Left colon (tissue), 2 donors: ENCODE measurements around the gene DNAJC28. TPM values are rescaled to one million over a fixed set of nuclear protein-coding genes. Genes with fewer than 3 reads are reported as not detected.

Experiments
- ATAC-seq: fragments of 200-7000 bp; cut with Tn5 transposase; one replicate; pipeline ENCODE4 v1.9.1; 2020; ENCODE audit warnings: mild to moderate bottlenecking, moderate library complexity
- DNase-seq, 2 donors: peaks; one replicate each; pipeline ENCODE4 v3.0.0-alpha.2; 2020
- intact Hi-C, 2 donors: fragments of 100-400 bp; cut with DNase I in 1 of 2; cut with micrococcal nuclease in 1 of 2; formaldehyde crosslinking; loops; one replicate each; pipeline versions ENCODE4 v1.11.2 to v1.14.0; 2022; cut with DNase I, micrococcal nuclease
- total RNA-seq, 2 donors: library from RNA; stranded (reverse); fragmentation: NEBNext Ultra II Directional; extraction: Animal tissue kit (Norgen Biotek cat#: 25700); gene quantifications; one replicate each; pipeline ENCODE4 v1.2.1, GENCODE V29; 2021
- donor health status: DM: no; HTN: no; CAD: no.
- donor health status: DM: yes; HTN: yes; CAD: no.

DNAJC28 gene
- total RNA-seq, 2 donors from 2014 or later: 2.5 to 4.0 TPM

- DNase-seq (no peak), ATAC-seq (no peak)
- intact Hi-C loops: loop anchor here in 1 of 2 donors (2.0 to 10.0 kb wide), 2 partner anchors 90 to 246 kb away; no protein-coding TSS in a partner anchor
These were observed 47.0 kb downstream of the DNAJC28 start for GRCh38 chr21:33444499-33444898.

DNA sequence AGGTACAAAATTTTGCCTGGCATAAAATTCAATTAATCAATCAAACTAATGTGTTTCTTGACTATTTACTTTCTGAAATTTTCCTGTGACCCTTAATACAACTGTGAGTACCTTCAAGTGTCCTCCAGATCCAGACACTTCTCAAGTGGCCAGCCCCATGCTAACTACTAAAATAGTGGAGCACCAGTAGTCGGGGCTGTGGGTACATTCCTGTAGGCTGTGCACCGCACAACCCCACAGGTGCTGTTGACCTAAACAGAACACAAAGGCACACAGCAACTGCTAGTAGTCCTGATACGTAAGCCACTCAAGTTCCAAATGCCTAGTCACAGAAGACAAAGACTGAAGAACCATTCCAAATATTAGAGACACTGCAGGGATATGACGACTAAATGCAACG is 48.3 kb downstream of the DNAJC28 start:
- DNase-seq (no peak), ATAC-seq (no peak)
- intact Hi-C loops: loop anchor here in 1 of 2 donors (10.0 kb wide), 1 partner anchor 88 kb away; no protein-coding TSS in a partner anchor

DNA sequence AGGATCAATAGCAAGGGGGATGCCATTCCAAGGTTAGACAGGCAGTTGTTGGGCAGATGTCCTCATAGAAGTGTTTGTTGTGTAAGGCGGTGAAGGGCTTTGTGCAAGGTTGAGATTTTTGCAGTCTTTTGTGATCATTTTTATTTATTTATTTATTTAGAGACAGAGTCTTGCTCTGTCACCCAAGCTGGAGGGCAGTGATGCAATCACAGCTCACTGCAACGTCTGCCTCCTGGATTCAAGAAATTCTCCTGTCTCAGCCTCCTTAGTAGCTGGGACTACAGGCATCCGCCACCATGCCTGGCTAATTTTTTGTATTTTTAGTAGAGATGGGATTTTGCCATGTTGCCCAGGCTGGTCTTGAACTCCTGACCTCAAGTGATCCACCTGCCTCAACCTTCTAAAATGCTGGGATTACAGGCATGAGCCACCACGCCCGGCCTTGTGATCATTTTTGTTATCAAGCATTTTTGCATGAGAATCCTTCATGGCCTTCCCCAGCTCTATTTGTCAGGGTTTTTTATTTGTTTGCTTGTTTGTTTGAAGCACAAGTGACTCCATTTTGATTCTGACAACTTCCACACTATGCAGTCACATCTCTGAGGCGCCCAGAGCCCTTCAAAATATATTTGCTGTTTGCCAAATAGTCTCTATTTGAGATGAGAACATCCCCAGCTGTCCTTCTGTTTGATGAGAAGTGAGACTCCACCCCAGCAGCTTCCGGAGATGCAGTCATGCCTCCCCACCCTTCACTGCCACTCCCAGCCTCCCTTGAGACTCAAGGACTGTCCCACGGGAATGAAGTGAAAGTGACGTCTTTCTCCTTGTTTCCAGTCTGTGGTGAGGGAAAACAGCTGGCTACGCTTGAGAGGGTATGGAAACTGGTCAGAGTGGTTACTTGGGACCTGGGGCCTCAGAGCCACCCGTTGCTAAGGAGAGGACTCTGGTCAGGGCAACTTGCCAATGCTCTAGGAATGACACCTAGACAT is 49.7 kb downstream of the DNAJC28 start:
- intact Hi-C loops: loop anchor here in 1 of 2 donors (10.0 kb wide), 1 partner anchor 87 kb away; no protein-coding TSS in a partner anchor

More for the DNA sequence above, 49.7 kb downstream of the DNAJC28 start:
- ATAC-seq: peak; percentile 88
- peak; percentile 54 to 56 for DNase-seq

Other genes starting within 250 kb of the DNAJC28 start
- gene IL10RB, start 225.3 kb downstream of the DNAJC28 start, total RNA-seq: 100 to 1,000 TPM in 1 of 2 donors, 10 to 100 TPM in 1; 79.7 to 103 TPM
- gene IFNAR1, start 166.7 kb downstream of the DNAJC28 start, total RNA-seq: 10 to 100 TPM; 37.1 to 50.1 TPM
- gene IFNGR2, start 88.3 kb downstream of the DNAJC28 start, total RNA-seq: 100 to 1,000 TPM in 1 of 2 donors, 10 to 100 TPM in 1; 71.9 to 140 TPM
- gene TMEM50B, start 11.7 kb downstream of the DNAJC28 start, total RNA-seq: 10 to 100 TPM; 34.9 to 41.5 TPM
- gene GART, start 50.4 kb upstream of the DNAJC28 start, total RNA-seq: 10 to 100 TPM; 48.9 to 57.7 TPM
- gene SON, start 51.3 kb upstream of the DNAJC28 start, total RNA-seq: 100 to 1,000 TPM; 202 to 213 TPM
- 1 to 10 TPM; 7.3 to 7.6 TPM for gene DONSON, start 97.0 kb upstream of the DNAJC28 start, total RNA-seq
- 10 to 100 TPM; 34.7 to 37.2 TPM for gene CRYZL1, start 150.0 kb upstream of the DNAJC28 start, total RNA-seq
- gene ITSN1, start 150.8 kb upstream of the DNAJC28 start, total RNA-seq: 10 to 100 TPM; 31.3 to 36.9 TPM